AG04449 (cell line): ENCODE results near the gene SH3GLB2.

ENCODE experiments used
- CTCF ChIA-PET: fragments of 350-600 bp; formaldehyde crosslinking; extraction: SDS; loops from one replicate; lab custom pipeline; 2021; ENCODE audit warnings: antibody characterized with exemption; lab: Yijun Ruan, JAX
- POLR2A ChIA-PET: fragments of 400-600, 350-600 bp; formaldehyde crosslinking; extraction: SDS; loops from one replicate; lab custom pipeline; 2020; ENCODE audit warnings: antibody characterized with exemption, inconsistent platforms; lab: Yijun Ruan, JAX
- DNase-seq: peaks from one replicate; pipeline ENCODE4 v3.0.0-alpha.2; 2010; ENCODE audit warnings: low read depth, low spot score
- H3K4me3 ChIP-seq: 2 replicates; pipeline ENCODE4 v1.5.1; 2011; ENCODE audit warnings: low read depth, mild to moderate bottlenecking, control low read depth, low read length
- CTCF ChIP-seq: IDR thresholded peaks from one replicate; pipeline ENCODE4 v1.5.1; 2011; ENCODE audit warnings: mild to moderate bottlenecking, moderate library complexity, low read length, control low read depth, inconsistent platforms; ENCODE audit not compliant: insufficient read depth; ENCODE audit errors: missing control alignments

Gene SH3GLB2

GRCh38 chr9:129068110-129068509 is 40.0 kb upstream of the SH3GLB2 start:
- POLR2A ChIA-PET, result no interaction called here
- CTCF ChIA-PET, result interaction anchor here (1.7 kb wide), 1 partner anchor 39 kb away, joined by 5 read pairs; the partner anchor contains the start of gene SH3GLB2
- H3K4me3 ChIP-seq, result no peak overlapping the region
- no peak for TF ChIP-seq CTCF
- no peak for DNase-seq

GRCh38 chr9:129064499-129064908 is 36.4 kb upstream of the SH3GLB2 start:
- POLR2A ChIA-PET, result no interaction called here
- H3K4me3 ChIP-seq, result no peak overlapping the region
- no peak for TF ChIP-seq CTCF
- CTCF ChIA-PET, result no interaction called here
- DNase-seq, result no peak

- ChIA-PET POLR2A (no interaction called here), CTCF (no interaction called here)
- no peak for TF ChIP-seq CTCF
- no peak overlapping the region for H3K4me3 ChIP-seq
- no peak for DNase-seq
Measured at GRCh38 chr9:129063061-129063460, 34.9 kb upstream of the SH3GLB2 start.

- TF ChIP-seq CTCF, result no peak
- POLR2A ChIA-PET, result no interaction called here
- CTCF ChIA-PET, result no interaction called here
- no peak overlapping the region for H3K4me3 ChIP-seq
- no peak for DNase-seq
Measured at GRCh38 chr9:129060991-129061390, 32.9 kb upstream of the SH3GLB2 start.

- ChIA-PET POLR2A (no interaction called here), CTCF (no interaction called here)
- H3K4me3 ChIP-seq, result no peak overlapping the region
- no peak for DNase-seq
- no peak for TF ChIP-seq CTCF
Measured at GRCh38 chr9:129059796-129060785, 32.0 kb upstream of the SH3GLB2 start.

- ChIA-PET POLR2A (no interaction called here), CTCF (no interaction called here)
- no peak for DNase-seq
- TF ChIP-seq CTCF, result no peak
- no peak overlapping the region for H3K4me3 ChIP-seq
Measured at GRCh38 chr9:129058965-129059795, 31.0 kb upstream of the SH3GLB2 start.
